HepG2 (cell line): ENCODE measurements around the gene POLR3F. TPM values are rescaled to one million over a fixed set of nuclear protein-coding genes. Genes with fewer than 3 reads are reported as not detected.
A peak's percentile ranks its signal among the peaks of the same experiment; 100 is the strongest.

ENCODE experiments used
- ATM ChIP-seq: fragments of 450-650 bp; IDR thresholded peaks from 2 replicates; pipeline ENCODE4 v1.7.1; 2017; ENCODE audit warnings: mild to moderate bottlenecking, borderline replicate concordance
- CSRNP1 ChIP-seq: sonication (generic); formaldehyde crosslinking; IDR thresholded peaks from 2 replicates; pipeline ENCODE4 v1.8.1; 2023; ENCODE audit warnings: mild to moderate bottlenecking, missing genetic modification reagents
- E2F2 ChIP-seq: sonication (generic); formaldehyde crosslinking; IDR thresholded peaks from 2 replicates; pipeline ENCODE4 v1.4.0; 2020; ENCODE audit warnings: missing genetic modification reagents, borderline replicate concordance
- ELK4 ChIP-seq: sonication (generic); formaldehyde crosslinking; IDR thresholded peaks from 2 replicates; pipeline ENCODE4 v1.9.0; 2021; ENCODE audit warnings: missing genetic modification reagents, borderline replicate concordance
- FOXP1 ChIP-seq, 2 experiments: fragments of 450-650 bp in 1 of 2; IDR thresholded peaks; 2 replicates each; pipeline ENCODE4 v1.6.1; 2017 to 2018; ENCODE audit warnings: antibody characterized with exemption in 1 of 2
- HNRNPLL ChIP-seq: fragments of 200-400 bp; formaldehyde crosslinking; IDR thresholded peaks from 2 replicates; pipeline ENCODE4 v1.6.1; 2017; ENCODE audit warnings: mild to moderate bottlenecking, low read depth, low read length; ENCODE audit not compliant: poor library complexity, severe bottlenecking
- KMT2A ChIP-seq: sonication (generic); formaldehyde crosslinking; IDR thresholded peaks from 2 replicates; pipeline ENCODE4 v1.4.0; 2020; ENCODE audit warnings: missing genetic modification reagents
- MEIS2 ChIP-seq: sonication (generic); formaldehyde crosslinking; IDR thresholded peaks from 2 replicates; pipeline ENCODE4 v1.9.0; 2021; ENCODE audit warnings: mild to moderate bottlenecking, missing genetic modification reagents
- MXD4 ChIP-seq: IDR thresholded peaks from 2 replicates; pipeline ENCODE4 v1.6.1; 2016; ENCODE audit warnings: mild to moderate bottlenecking, missing biosample characterization, missing genetic modification reagents
- NKX3-1 ChIP-seq: sonication (generic); formaldehyde crosslinking; IDR thresholded peaks from 2 replicates; pipeline ENCODE4 v1.5.0; 2020; ENCODE audit warnings: missing genetic modification reagents
- PITX1 ChIP-seq: sonication (generic); formaldehyde crosslinking; IDR thresholded peaks from 2 replicates; pipeline ENCODE4 v1.5.1; 2020; ENCODE audit warnings: mild to moderate bottlenecking, missing genetic modification reagents
- PRDM10 ChIP-seq: sonication (generic); formaldehyde crosslinking; IDR thresholded peaks from 2 replicates; pipeline ENCODE4 v1.4.0; 2020; ENCODE audit warnings: low read depth, missing genetic modification reagents
- TBX3 ChIP-seq: fragments of 450-650 bp; IDR thresholded peaks from 2 replicates; pipeline ENCODE4 v1.6.1; 2017; ENCODE audit warnings: antibody characterized with exemption, mild to moderate bottlenecking, inconsistent platforms, borderline replicate concordance
- TEAD2 ChIP-seq: sonication (generic); formaldehyde crosslinking; IDR thresholded peaks from 2 replicates; pipeline ENCODE4 v1.9.0; 2021; ENCODE audit warnings: missing genetic modification reagents
- ZMYM3 ChIP-seq: sonication (generic); formaldehyde crosslinking; IDR thresholded peaks from 2 replicates; pipeline ENCODE4 v1.5.1; 2020; ENCODE audit warnings: mild to moderate bottlenecking, missing genetic modification reagents
- ZNF317 ChIP-seq: sonication (generic); formaldehyde crosslinking; IDR thresholded peaks from 2 replicates; pipeline ENCODE4 v1.5.0; 2020; ENCODE audit warnings: mild to moderate bottlenecking, missing genetic modification reagents
- ZNF597 ChIP-seq: sonication (generic); formaldehyde crosslinking; IDR thresholded peaks from 2 replicates; pipeline ENCODE4 v1.5.0; 2020; ENCODE audit warnings: missing genetic modification reagents
- ZNF772 ChIP-seq: sonication (generic); formaldehyde crosslinking; IDR thresholded peaks from 2 replicates; pipeline ENCODE4 v1.5.0; 2020; ENCODE audit warnings: mild to moderate bottlenecking, missing genetic modification reagents
- ZNF776 ChIP-seq: sonication (generic); formaldehyde crosslinking; IDR thresholded peaks from 2 replicates; pipeline ENCODE4 v1.4.0; 2020; ENCODE audit warnings: mild to moderate bottlenecking, missing genetic modification reagents
- polyA plus RNA-seq, 8 experiments: library from polyadenylated mRNA; depleted of rRNA in 3 of 8; stranded (reverse) in 7 of 8; unstranded in 1 of 8; fragments of >200 nt; fragmentation: Illumina TruSeq in 4 of 8; extraction: Trizol in 4 of 8; gene quantifications; 2 replicates each; pipeline versions ENCODE4 v1.2.1 to v1.2.3, GENCODE V29; 2011 to 2016; ENCODE audit warnings: low read depth in 4 of 8, missing spikeins in 1 of 8, mixed read lengths in 1 of 8; ENCODE audit not compliant: insufficient read depth in 1 of 8
- total RNA-seq, 5 experiments: library from RNA; depleted of rRNA; stranded (reverse); fragments of >200 nt; fragmentation: Illumina TruSeq; extraction: Trizol; gene quantifications; 2 replicates each; pipeline ENCODE4 v1.2.3, GENCODE V29; 2016; ENCODE audit warnings: low read depth in 1 of 5

POLR3F gene
- total and polyA plus RNA-seq, 2 of the 13 experiments (the other 11 are each of a cell fraction or from before 2014, with no cell fraction given), result 11.7 to 25.5 TPM

GRCh38 chr20:18507218-18508191 is 40.3 kb downstream of the POLR3F start, which contains the start of gene SEC23B (continued):
- TF ChIP-seq PRDM10 (CRISPR knock-in tag) (peak; percentile 88; the same call in 1 of the 2 replicates), FOXP1 (IDR thresholded peaks at IDR 0.05) (no peak), FOXP1 (CRISPR knock-in tag; IDR thresholded peaks at IDR 0.05) (no peak), TEAD2 (no peak), CSRNP1 (peak; percentile 81; the same call in 1 of the 2 replicates), E2F2 (CRISPR knock-in tag) (peak; percentile 70; the same call in 1 of the 2 replicates), ATM (no peak), MXD4 (CRISPR knock-in tag) (peak; percentile 90; the same call in 1 of the 2 replicates), MEIS2 (CRISPR knock-in tag) (peak; percentile 54; the same call in 1 of the 2 replicates), KMT2A (peak; percentile 82; the same call in 1 of the 2 replicates), ELK4 (CRISPR knock-in tag) (peak; percentile 15; the same call in 1 of the 2 replicates), HNRNPLL (peak; percentile 98), PITX1 (CRISPR knock-in tag) (peak; percentile 96), ZNF317 (CRISPR knock-in tag) (peak; percentile 87; the same call in 1 of the 2 replicates), ZNF776 (CRISPR knock-in tag) (no peak), ZNF772 (CRISPR knock-in tag) (peak; percentile 91), NKX3-1 (CRISPR knock-in tag) (peak; percentile 84; the same call in 1 of the 2 replicates), TBX3 (peak; percentile 66; the same call in 1 of the 2 replicates), ZNF597 (CRISPR knock-in tag) (no peak), ZMYM3 (CRISPR knock-in tag) (peak; percentile 81)
